K562 (cell line): ENCODE results near the gene DUOXA2. TPM values are rescaled to one million over a fixed set of nuclear protein-coding genes. Genes with fewer than 3 reads are reported as not detected.

ENCODE experiments used
- ATAC-seq: fragments of 200-7000 bp; cut with Tn5 transposase; 3 replicates; pipeline ENCODE4 v1.9.1; 2020; ENCODE audit warnings: moderate library complexity
- BruUV-seq: library from RNA; stranded (reverse); fragments of 400-500 nt; replicated peaks from 2 replicates; lab custom pipeline; 2021; lab: Mats Ljungman, UMichigan
- CTCF ChIA-PET: fragments of 300-600 bp; formaldehyde crosslinking; extraction: SDS; loops from one replicate; lab custom pipeline; 2021; ENCODE audit warnings: low intra/inter-chr PET ratio; lab: Yijun Ruan, JAX
- POLR2A ChIA-PET: fragments of 300-600, 350-650 bp; sonication (Branson Sonifier 250); formaldehyde crosslinking; extraction: SDS; loops from one replicate; lab custom pipeline; 2021; ENCODE audit warnings: antibody characterized with exemption, inconsistent platforms; lab: Yijun Ruan, JAX
- DNase-seq, 4 experiments: peaks; one replicate each; pipeline versions ENCODE4 v3.0.0 to v3.0.0-alpha.2; 2011 to 2018; ENCODE audit warnings: low spot score in 3 of 4, mixed read lengths in 3 of 4; ENCODE audit errors: extremely low read depth in 1 of 4
- FAIRE-seq: peaks from 2 replicates; lab custom pipeline; 2011; peaks lifted over from hg19 to GRCh38; lab: Jason Lieb, UNC
- H2AFZ ChIP-seq: 2 replicates; pipeline ENCODE4 v1.6.0; 2011; ENCODE audit warnings: low read depth, low read length, control low read depth, inconsistent platforms
- H3K27ac ChIP-seq: fragments of 200-600 bp; 3 replicates; pipeline ENCODE4 v1.8.0; 2011; ENCODE audit warnings: low read depth, mild to moderate bottlenecking, control low read depth, inconsistent platforms, low read length, moderate library complexity, mixed read lengths; ENCODE audit errors: extremely low read depth
- H3K27me3 ChIP-seq, 2 experiments: fragments of 300-600 bp in 1 of 2; 2 replicates in 1 of 2; 3 replicates in 1 of 2; pipeline versions ENCODE4 v1.6.0 to v1.8.0; 2011; ENCODE audit warnings: inconsistent platforms in 2 of 2, low read length in 2 of 2, mild to moderate bottlenecking in 1 of 2, mixed read lengths in 1 of 2, moderate library complexity in 1 of 2; ENCODE audit not compliant: control insufficient read depth in 2 of 2, insufficient read depth in 2 of 2
- H3K36me3 ChIP-seq: fragments of 300-600 bp; 3 replicates; pipeline ENCODE4 v1.8.0; 2011; ENCODE audit warnings: mild to moderate bottlenecking, low read length, inconsistent platforms; ENCODE audit not compliant: control insufficient read depth, insufficient read depth
- H3K4me1 ChIP-seq, 2 experiments: fragments of 200-600 bp in 1 of 2; replicated peaks in 1 of 2; 2 replicates in 1 of 2; 3 replicates in 1 of 2; pipeline versions ENCODE4 v1.5.1 to v1.8.0; 2011; ENCODE audit warnings: inconsistent platforms in 2 of 2, low read length in 2 of 2, mild to moderate bottlenecking in 1 of 2, mixed read lengths in 1 of 2, moderate library complexity in 1 of 2; ENCODE audit not compliant: control insufficient read depth in 2 of 2, insufficient read depth in 2 of 2
- H3K4me2 ChIP-seq: 2 replicates; pipeline ENCODE4 v1.6.1; 2011; ENCODE audit warnings: low read length, control low read depth, inconsistent platforms, mixed read lengths; ENCODE audit not compliant: insufficient read depth
- H3K4me3 ChIP-seq: fragments of 200-600 bp; sonication (generic), shearing (Covaris generic); 2 replicates; pipeline ENCODE4 v1.5.1; 2016; ENCODE audit warnings: control low read depth, inconsistent platforms
- H3K79me2 ChIP-seq: fragments of 200-600 bp; 3 replicates; pipeline ENCODE4 v1.8.0; 2011; ENCODE audit warnings: low read length, inconsistent platforms; ENCODE audit not compliant: control insufficient read depth, insufficient read depth
- H3K9ac ChIP-seq, 2 experiments: 2 replicates each; pipeline versions ENCODE4 v1.6.0 to v1.6.1; 2011; ENCODE audit warnings: low read depth in 2 of 2, low read length in 2 of 2, control low read depth in 1 of 2, inconsistent platforms in 1 of 2, mild to moderate bottlenecking in 1 of 2, mixed read lengths in 1 of 2; ENCODE audit not compliant: insufficient read depth in 1 of 2
- H3K9me1 ChIP-seq: one replicate; pipeline ENCODE4 v1.6.0; 2011; ENCODE audit warnings: inconsistent platforms, mild to moderate bottlenecking, low read length, moderate library complexity; ENCODE audit not compliant: control insufficient read depth, insufficient read depth
- H3K9me3 ChIP-seq: replicated peaks from 2 replicates; pipeline ENCODE4 v1.5.1; 2011; ENCODE audit warnings: low read depth, low read length, inconsistent platforms; ENCODE audit not compliant: control insufficient read depth, insufficient read depth
- H4K20me1 ChIP-seq: replicated peaks from 2 replicates; pipeline ENCODE4 v1.6.1; 2011; ENCODE audit warnings: low read length, inconsistent platforms, mixed read lengths; ENCODE audit not compliant: control insufficient read depth, insufficient read depth
- SMARCA5 ChIP-seq: fragments of 450-650 bp; IDR thresholded peaks from 2 replicates; pipeline ENCODE4 v1.6.1; 2016
- ZBTB33 ChIP-seq: sonication (generic); formaldehyde crosslinking; IDR thresholded peaks from 2 replicates; pipeline ENCODE4 v1.8.1; 2023; ENCODE audit warnings: mild to moderate bottlenecking, missing genetic modification reagents
- ZBTB49 ChIP-seq: sonication (generic); formaldehyde crosslinking; IDR thresholded peaks from 2 replicates; pipeline ENCODE4 v1.8.0; 2022; ENCODE audit warnings: missing genetic modification reagents, mild to moderate bottlenecking, borderline replicate concordance
- WGBS: fragments of 100-300 bp; shearing (Covaris generic); methylation state at CpG from one replicate; pipeline ENCODE4 v1.1.6; 2016; ENCODE audit warnings: low coverage, mixed read lengths; ENCODE audit not compliant: insufficient coverage; ENCODE audit errors: missing lambda C conversion rate; 5-methylcytosine and 5-hydroxymethylcytosine counted together
- in situ Hi-C: fragments of 300-500 bp; cut with MboI; formaldehyde crosslinking; loops from 4 replicates; pipeline ENCODE4 v1.15.0; 2018; ENCODE audit warnings: inconsistent platforms, mixed read lengths
- intact Hi-C: fragments of 100-400 bp; cut with micrococcal nuclease; formaldehyde crosslinking; loops from 2 replicates; pipeline ENCODE4 v1.14.2; 2022
- polyA plus RNA-seq, 8 experiments: library from polyadenylated mRNA; depleted of rRNA in 4 of 8; stranded (reverse) in 5 of 8; unstranded in 3 of 8; fragments of >200 nt; fragmentation: Nextera tagmentation in 2 of 8; fragmentation: Illumina TruSeq in 1 of 8; extraction: Ambion mirVana in 2 of 8; extraction: Trizol in 1 of 8; gene quantifications; 2 replicates each; pipeline versions ENCODE4 v1.2.1 to v1.2.3, GENCODE V29; 2011 to 2014; ENCODE audit warnings: inconsistent platforms in 1 of 8, missing spikeins in 1 of 8
- total RNA-seq, 7 experiments: library from RNA; depleted of rRNA in 6 of 7; stranded (reverse); fragments of >200 nt in 6 of 7; fragmentation: Illumina TruSeq in 2 of 7; extraction: Trizol in 2 of 7; gene quantifications; 2 replicates each; pipeline versions ENCODE4 v1.2.1 to v1.2.3, GENCODE V29; 2011 to 2021; ENCODE audit warnings: low replicate concordance in 1 of 7

DUOXA2 gene
- total and polyA plus RNA-seq, 9 of the 15 experiments (the other 6 are each of a cell fraction or from before 2014, with no cell fraction given) = not detected

GRCh38 chr15:45118996-45119395 is 4.9 kb downstream of the DUOXA2 start (continued):
- TF ChIP-seq SMARCA5 = no peak

- no peak for ATAC-seq
- Histone ChIP-seq H3K27ac (no peak overlapping the region), H3K9me1 (no peaks in the 10 kb centered on the region), H3K9ac (no peak overlapping the region), H3K79me2 (no peaks in the 10 kb centered on the region), H3K27me3 (peaks cover 7 to 32% of the 10 kb centered on the region in 2 experiments; a peak in 4 of 5 replicates), H2AFZ (no peak overlapping the region), H3K4me3 (no peak overlapping the region), H3K36me3 (no peaks in the 10 kb centered on the region), H3K4me2 (no peak overlapping the region), H3K9me3 (no peaks in the 10 kb centered on the region), H3K4me1 (peaks cover 0 to 14% of the 10 kb centered on the region in 2 experiments; a peak in 3 of 5 replicates), H4K20me1 (no peaks in the 10 kb centered on the region)
- CTCF ChIA-PET = no interaction called here
- in situ Hi-C loops = loop anchor here (25.0 kb wide), 1 partner anchor 158 kb away; the partner anchor contains the start of gene TERB2
- intact Hi-C loops = no loop called here
- TF ChIP-seq ZBTB49 (CRISPR knock-in tag) (no peak), ZBTB33 (CRISPR knock-in tag) (peak; percentile 68)
- no peak for DNase-seq
- BruUV-seq = no TSS peak
- POLR2A ChIA-PET = interaction anchor here (0.6 to 1.0 kb wide), 2 partner anchors 10 to 51 kb away, joined by 3 to 7 read pairs; no protein-coding TSS in a partner anchor
- FAIRE-seq = no peak
- 33% methylated on average over 10 of the region's 10 CpGs for WGBS
These were observed 6.2 kb downstream of the DUOXA2 start for GRCh38 chr15:45120081-45120972.
